Large intestine (tissue), 3 donors: ENCODE data around the gene MINK1. TPM values are rescaled to one million over a fixed set of nuclear protein-coding genes. Genes with fewer than 3 reads are reported as not detected.

Source experiments
- DNase-seq, 2 donors: peaks; one replicate each; pipeline versions ENCODE4 v3.0.0 to v3.0.0-alpha.2; 2013
- H3K27ac ChIP-seq: one replicate; pipeline ENCODE4 v1.5.1; 2013; ENCODE audit warnings: low read length
- H3K27me3 ChIP-seq: 2 replicates; pipeline ENCODE4 v1.6.1; 2013; ENCODE audit warnings: low read length; ENCODE audit not compliant: control insufficient read depth, insufficient read depth
- H3K36me3 ChIP-seq: 2 replicates; pipeline ENCODE4 v1.6.1; 2013; ENCODE audit warnings: low read length; ENCODE audit not compliant: control insufficient read depth, insufficient read depth
- H3K4me1 ChIP-seq: one replicate; pipeline ENCODE4 v1.6.1; 2013; ENCODE audit warnings: low read length; ENCODE audit not compliant: control insufficient read depth, insufficient read depth
- H3K4me3 ChIP-seq: one replicate; pipeline ENCODE4 v1.5.1; 2013; ENCODE audit warnings: low read length
- H3K9me3 ChIP-seq: one replicate; pipeline ENCODE4 v1.6.1; 2013; ENCODE audit warnings: mild to moderate bottlenecking, low read depth, low read length, moderate library complexity; ENCODE audit not compliant: control insufficient read depth
- WGBS: methylation state at CpG from one replicate; pipeline ENCODE4 v1.1.5; 2013; ENCODE audit warnings: low lambda C conversion rate; ENCODE audit not compliant: insufficient coverage; 5-methylcytosine and 5-hydroxymethylcytosine counted together
- polyA plus RNA-seq: library from polyadenylated mRNA; unstranded; fragments of 120-200 nt; gene quantifications from one replicate; pipeline ENCODE4 v1.2.1, GENCODE V29; 2013

The MINK1 gene
- polyA plus RNA-seq, 1 donor: 103 TPM

GRCh38 chr17:4941319-4941610 lies 108.1 kb downstream of the MINK1 start:
- Histone ChIP-seq H3K4me1 (peaks cover 42% of the 10 kb centered on the region), H3K9me3 (no peaks in the 10 kb centered on the region), H3K36me3 (peaks cover 68% of the 10 kb centered on the region), H3K27me3 (no peaks in the 10 kb centered on the region), H3K27ac (no peak overlapping the region), H3K4me3 (peak overlapping the region; percentile 83)
- no CpG with 5 or more reads among the region's 4 CpGs for WGBS
- no peak for DNase-seq

DNA sequence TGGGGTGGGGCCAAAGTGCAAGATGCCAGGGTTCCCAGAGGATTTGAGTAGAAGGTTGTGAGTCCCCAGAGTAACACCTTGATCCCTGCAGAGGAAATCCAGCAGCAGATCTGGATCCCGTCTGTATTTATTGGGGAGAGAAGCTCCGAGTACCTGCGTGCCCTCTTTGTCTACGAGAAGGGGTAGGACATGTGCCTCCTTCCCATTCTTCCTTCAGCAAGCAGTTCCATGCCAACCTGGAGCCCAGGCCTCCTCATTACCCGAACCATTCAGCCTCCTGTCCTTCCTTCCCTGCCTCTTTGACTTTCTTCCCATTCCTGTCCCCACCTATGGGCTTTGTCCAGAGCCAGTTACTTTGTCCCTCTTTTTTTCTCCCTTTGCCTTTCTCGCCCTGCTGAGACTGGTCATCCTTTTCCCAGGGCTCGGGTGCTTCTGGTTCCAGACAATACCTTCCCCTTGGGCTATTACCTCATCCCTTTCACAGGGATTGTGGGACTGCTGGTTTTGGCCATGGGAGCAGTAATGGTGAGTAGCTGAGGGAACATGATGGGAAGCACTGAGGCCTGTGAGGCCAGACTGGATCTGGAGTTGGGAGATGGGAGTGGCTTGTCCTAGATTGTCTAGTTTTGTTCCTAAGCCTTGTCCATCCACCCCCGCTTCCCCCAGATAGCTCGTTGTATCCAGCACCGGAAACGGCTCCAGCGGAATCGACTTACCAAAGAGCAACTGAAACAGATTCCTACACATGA lies 109.8 kb downstream of the MINK1 start:
- Histone ChIP-seq H3K4me3 (no peak overlapping the region), H3K4me1 (peaks cover 49% of the 10 kb centered on the region), H3K36me3 (peaks cover 61% of the 10 kb centered on the region), H3K27me3 (no peaks in the 10 kb centered on the region), H3K9me3 (no peaks in the 10 kb centered on the region), H3K27ac (no peak overlapping the region)
- 93% methylated on average over 3 of the region's 13 CpGs for WGBS
- no peak for DNase-seq

- Histone ChIP-seq H3K4me3 (no peak overlapping the region), H3K9me3 (no peaks in the 10 kb centered on the region), H3K27me3 (no peaks in the 10 kb centered on the region), H3K36me3 (peaks cover 54% of the 10 kb centered on the region), H3K4me1 (peaks cover 39% of the 10 kb centered on the region), H3K27ac (no peak overlapping the region)
- WGBS: no CpG with 5 or more reads among the region's 3 CpGs
- DNase-seq: no peak
Measured at GRCh38 chr17:4944163-4944553, 111.0 kb downstream of the MINK1 start.

- H3K9me3 ChIP-seq: no peaks in the 10 kb centered on the region
- H3K27ac ChIP-seq: peak overlapping the region; percentile 55
- H3K4me1 ChIP-seq: peaks cover 38% of the 10 kb centered on the region
- H3K36me3 ChIP-seq: peaks cover 54% of the 10 kb centered on the region
- H3K27me3 ChIP-seq: no peaks in the 10 kb centered on the region
- no peak overlapping the region for H3K4me3 ChIP-seq
- WGBS: no CpG with 5 or more reads among the region's 8 CpGs
- DNase-seq: no peak
Measured at GRCh38 chr17:4944554-4945175, 111.5 kb downstream of the MINK1 start.

DNA sequence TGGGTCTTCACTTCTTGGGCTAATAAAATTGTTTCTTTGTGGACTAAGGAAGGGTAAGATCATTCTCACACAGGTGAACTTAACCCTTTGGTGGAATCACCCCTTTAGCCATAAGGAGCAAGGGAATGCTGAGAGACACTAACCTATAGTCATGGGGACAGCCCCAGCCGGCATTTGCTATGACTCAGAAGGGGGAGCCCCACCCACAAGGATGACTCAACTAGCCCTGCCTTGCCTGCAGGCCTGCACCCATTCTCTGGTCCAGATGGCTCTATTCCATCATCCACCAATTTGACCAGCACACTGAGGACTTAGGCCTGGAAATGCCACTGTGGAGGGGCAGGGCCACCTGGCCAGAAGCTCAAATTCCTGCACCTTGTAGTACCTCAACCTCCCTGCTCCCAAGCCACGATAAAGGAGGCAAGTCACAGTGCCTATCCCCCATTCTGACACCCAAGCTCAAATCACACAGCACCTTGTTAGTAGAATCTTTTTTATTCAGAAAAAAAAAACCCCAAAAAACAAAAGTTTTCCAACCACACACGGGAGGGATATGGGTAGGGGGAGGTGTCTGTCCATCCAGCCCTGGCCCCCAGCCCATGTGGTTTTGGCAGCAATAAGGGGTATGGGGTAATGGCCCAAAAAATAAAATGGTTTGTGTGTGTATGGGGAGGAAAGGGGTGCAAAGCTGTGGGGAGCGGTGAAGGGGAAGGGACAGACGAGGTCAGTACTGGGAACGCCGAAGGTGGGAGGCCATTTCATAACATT lies 112.2 kb downstream of the MINK1 start:
- peak overlapping the region; percentile 55 for H3K27ac ChIP-seq
- DNase-seq: peak in 1 of 2 donors; percentile 67
- H3K36me3 ChIP-seq: peaks cover 54% of the 10 kb centered on the region
- H3K27me3 ChIP-seq: no peaks in the 10 kb centered on the region
- H3K9me3 ChIP-seq: no peaks in the 10 kb centered on the region
- H3K4me3 ChIP-seq: no peak overlapping the region
- WGBS: no CpG with 5 or more reads among the region's 7 CpGs
- H3K4me1 ChIP-seq: peaks cover 42% of the 10 kb centered on the region

- Histone ChIP-seq H3K27ac (peak overlapping the region; percentile 9), H3K36me3 (peaks cover 54% of the 10 kb centered on the region), H3K4me3 (no peak overlapping the region), H3K4me1 (peaks cover 47% of the 10 kb centered on the region), H3K9me3 (no peaks in the 10 kb centered on the region), H3K27me3 (no peaks in the 10 kb centered on the region)
- no peak for DNase-seq
- WGBS: no CpG with 5 or more reads among the region's 4 CpGs
Measured at GRCh38 chr17:4945944-4946280, 112.8 kb downstream of the MINK1 start.

GRCh38 chr17:4946312-4946976 lies 113.3 kb downstream of the MINK1 start:
- Histone ChIP-seq H3K27ac (peak overlapping the region; percentile 99), H3K4me1 (peaks cover 48% of the 10 kb centered on the region), H3K27me3 (no peaks in the 10 kb centered on the region), H3K9me3 (no peaks in the 10 kb centered on the region), H3K4me3 (peak overlapping the region; percentile 100), H3K36me3 (peaks cover 54% of the 10 kb centered on the region)
- no CpG with 5 or more reads among the region's 16 CpGs for WGBS
- no peak for DNase-seq

DNA sequence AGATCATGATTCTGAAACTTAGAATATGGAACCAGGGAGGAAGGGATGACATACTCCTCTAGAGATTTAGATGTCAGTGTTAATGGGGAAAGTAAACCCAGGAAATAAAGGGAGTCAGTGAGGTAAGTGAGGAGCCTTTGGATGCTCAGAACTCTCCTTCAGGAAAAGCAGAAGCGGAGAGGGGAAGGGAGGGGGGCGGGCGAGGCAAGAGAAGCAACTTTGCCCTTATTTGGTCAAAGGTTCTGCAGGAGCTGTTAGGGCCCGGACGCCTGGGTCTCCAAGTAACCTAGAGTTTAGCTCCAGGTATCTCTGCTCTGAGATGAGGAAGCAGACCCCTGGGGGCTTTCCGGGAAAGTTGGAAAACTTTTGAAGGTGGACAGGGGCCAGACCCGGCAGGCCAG lies 113.9 kb downstream of the MINK1 start:
- WGBS: 0% methylated on average over 1 of the region's 7 CpGs
- no peak for DNase-seq
- peaks cover 48% of the 10 kb centered on the region for H3K4me1 ChIP-seq

More for the DNA sequence above, 113.9 kb downstream of the MINK1 start:
- H3K36me3 ChIP-seq: peaks cover 52% of the 10 kb centered on the region
- H3K27ac ChIP-seq: peak overlapping the region; percentile 99
- H3K9me3 ChIP-seq: no peaks in the 10 kb centered on the region
- peak overlapping the region; percentile 100 for H3K4me3 ChIP-seq
- no peaks in the 10 kb centered on the region for H3K27me3 ChIP-seq
